KMS-11 (cell line): Measurements from ENCODE around the gene TLX1.

Experiments used
- H2AFZ ChIP-seq: fragments of 200-600 bp; sonication (generic); 2 replicates; pipeline ENCODE4 v1.6.1; 2016; ENCODE audit warnings: antibody characterized with exemption, mixed run types, low read depth
- H3K27ac ChIP-seq: fragments of 200-600 bp; sonication (generic); 2 replicates; pipeline ENCODE4 v1.6.1; 2016; ENCODE audit warnings: mild to moderate bottlenecking, mixed run types
- H3K27me3 ChIP-seq: fragments of 200-600 bp; sonication (generic); 2 replicates; pipeline ENCODE4 v1.6.1; 2017; ENCODE audit warnings: mild to moderate bottlenecking, low read depth, mixed run types, moderate library complexity; ENCODE audit not compliant: insufficient read depth
- H3K36me3 ChIP-seq: fragments of 200-600 bp; sonication (generic); 2 replicates; pipeline ENCODE4 v1.6.1; 2017; ENCODE audit warnings: mild to moderate bottlenecking, mixed run types; ENCODE audit not compliant: insufficient read depth
- H3K4me1 ChIP-seq: fragments of 200-600 bp; sonication (generic); 2 replicates; pipeline ENCODE4 v1.6.1; 2016; ENCODE audit warnings: mild to moderate bottlenecking, low read depth, mixed run types; ENCODE audit not compliant: poor library complexity, severe bottlenecking
- H3K4me2 ChIP-seq: fragments of 200-600 bp; sonication (generic); 2 replicates; pipeline ENCODE4 v1.7.0; 2016; ENCODE audit warnings: mild to moderate bottlenecking, mixed run types
- H3K4me3 ChIP-seq: fragments of 200-600 bp; sonication (generic); IDR thresholded peaks from 2 replicates; pipeline ENCODE4 v1.6.1; 2017; ENCODE audit warnings: low read depth, low read length, mixed read lengths; ENCODE audit not compliant: insufficient read depth
- H3K79me2 ChIP-seq: fragments of 200-600 bp; sonication (generic); 2 replicates; pipeline ENCODE4 v1.6.1; 2016; ENCODE audit warnings: low read depth, mixed run types; ENCODE audit not compliant: insufficient read depth
- H3K9ac ChIP-seq: fragments of 200-600 bp; sonication (generic); 2 replicates; pipeline ENCODE4 v1.6.1; 2016; ENCODE audit warnings: mild to moderate bottlenecking, mixed run types
- H4K20me1 ChIP-seq: fragments of 200-600 bp; sonication (generic); 2 replicates; pipeline ENCODE4 v1.6.1; 2016; ENCODE audit warnings: mild to moderate bottlenecking, mixed run types; ENCODE audit not compliant: insufficient read depth
- TF ChIP-seq, protein P1 (sequence below): fragments of 200-600 bp; sonication (generic); conservative IDR thresholded peaks from 2 replicates; pipeline ENCODE4 v1.6.1; 2017; ENCODE audit warnings: low read depth, mild to moderate bottlenecking, antibody characterized with exemption, low read length, moderate library complexity, mixed read lengths

TLX1 gene

DNA sequence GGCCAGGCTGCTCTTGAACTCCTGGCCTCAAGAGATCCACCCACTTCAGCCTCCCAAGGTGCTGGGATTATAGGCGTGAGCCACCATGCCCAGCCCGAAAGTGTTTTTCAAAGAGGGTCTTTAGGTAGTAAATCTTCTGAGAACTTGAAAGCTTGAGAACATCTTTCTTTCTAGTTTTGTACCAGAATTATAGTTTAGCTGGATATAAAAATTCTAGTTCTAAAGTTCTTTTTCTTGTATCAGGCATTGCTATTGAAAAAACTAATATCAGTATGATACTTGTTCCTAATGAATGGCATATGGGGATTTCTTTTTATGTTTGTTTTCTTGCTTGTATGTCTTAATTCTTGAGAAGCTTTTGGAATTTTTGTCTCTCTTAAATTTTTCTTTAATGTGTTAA, 43.2 kb downstream of the TLX1 start:
- Histone ChIP-seq H3K36me3 (no peaks in the 10 kb centered on the region), H3K4me3 (no peak overlapping the region), H3K27ac (no peak overlapping the region), H4K20me1 (no peaks in the 10 kb centered on the region), H3K79me2 (no peaks in the 10 kb centered on the region), H3K4me2 (no peak overlapping the region), H3K9ac (no peak overlapping the region), H3K4me1 (no peaks in the 10 kb centered on the region), H2AFZ (no peak overlapping the region), H3K27me3 (no peaks in the 10 kb centered on the region)
- TF ChIP-seq, protein P1, sequence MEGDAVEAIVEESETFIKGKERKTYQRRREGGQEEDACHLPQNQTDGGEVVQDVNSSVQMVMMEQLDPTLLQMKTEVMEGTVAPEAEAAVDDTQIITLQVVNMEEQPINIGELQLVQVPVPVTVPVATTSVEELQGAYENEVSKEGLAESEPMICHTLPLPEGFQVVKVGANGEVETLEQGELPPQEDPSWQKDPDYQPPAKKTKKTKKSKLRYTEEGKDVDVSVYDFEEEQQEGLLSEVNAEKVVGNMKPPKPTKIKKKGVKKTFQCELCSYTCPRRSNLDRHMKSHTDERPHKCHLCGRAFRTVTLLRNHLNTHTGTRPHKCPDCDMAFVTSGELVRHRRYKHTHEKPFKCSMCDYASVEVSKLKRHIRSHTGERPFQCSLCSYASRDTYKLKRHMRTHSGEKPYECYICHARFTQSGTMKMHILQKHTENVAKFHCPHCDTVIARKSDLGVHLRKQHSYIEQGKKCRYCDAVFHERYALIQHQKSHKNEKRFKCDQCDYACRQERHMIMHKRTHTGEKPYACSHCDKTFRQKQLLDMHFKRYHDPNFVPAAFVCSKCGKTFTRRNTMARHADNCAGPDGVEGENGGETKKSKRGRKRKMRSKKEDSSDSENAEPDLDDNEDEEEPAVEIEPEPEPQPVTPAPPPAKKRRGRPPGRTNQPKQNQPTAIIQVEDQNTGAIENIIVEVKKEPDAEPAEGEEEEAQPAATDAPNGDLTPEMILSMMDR: no peak

DNA sequence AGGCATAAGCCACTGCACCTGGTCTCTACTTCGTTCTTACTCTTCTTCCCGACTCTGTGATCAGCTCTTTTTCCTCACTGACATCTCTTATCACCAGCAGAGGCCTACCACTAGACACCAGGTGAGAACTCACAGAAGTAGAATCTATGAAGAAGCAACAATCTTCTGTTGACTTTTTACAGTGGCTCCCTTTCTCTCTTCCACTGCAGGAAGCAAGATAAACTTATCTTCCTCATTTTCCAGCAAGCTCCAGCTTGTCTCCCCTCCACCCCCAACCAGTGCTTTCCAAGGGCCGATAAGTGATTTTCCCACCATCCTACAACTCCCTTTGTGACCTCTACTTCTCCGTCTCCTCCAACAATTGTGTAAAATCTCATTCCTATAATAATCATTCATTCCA, 45.5 kb downstream of the TLX1 start:
- Histone ChIP-seq H3K9ac (no peak overlapping the region), H4K20me1 (no peaks in the 10 kb centered on the region), H2AFZ (no peak overlapping the region), H3K4me1 (no peaks in the 10 kb centered on the region), H3K4me2 (no peak overlapping the region), H3K4me3 (no peak overlapping the region), H3K79me2 (no peaks in the 10 kb centered on the region), H3K27me3 (no peaks in the 10 kb centered on the region), H3K36me3 (no peaks in the 10 kb centered on the region), H3K27ac (no peak overlapping the region)
- TF ChIP-seq, protein P1: no peak

DNA sequence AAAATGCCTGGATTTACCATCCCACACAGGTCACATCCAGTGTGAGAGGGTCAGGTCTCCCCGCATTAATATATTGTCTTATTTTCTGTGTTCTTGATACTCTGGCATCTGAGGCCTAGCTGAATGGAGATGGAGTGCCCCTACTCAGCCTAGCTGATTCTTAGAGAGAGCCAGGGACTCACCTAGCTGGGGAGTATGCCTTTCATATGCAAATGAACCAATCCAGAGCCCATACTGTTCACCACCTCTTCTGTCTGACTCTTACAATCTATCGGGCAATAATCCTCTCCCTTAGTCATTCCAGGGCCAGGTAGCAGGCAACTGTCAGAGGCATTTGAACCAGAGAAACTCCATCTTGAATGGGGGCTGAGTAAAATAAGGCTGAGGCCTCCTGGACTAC, 51.8 kb downstream of the TLX1 start:
- no peaks in the 10 kb centered on the region for H3K36me3 ChIP-seq
- TF ChIP-seq, protein P1: no peak
- H4K20me1 ChIP-seq: no peaks in the 10 kb centered on the region
- H3K9ac ChIP-seq: no peak overlapping the region
- H3K4me1 ChIP-seq: no peaks in the 10 kb centered on the region
- H2AFZ ChIP-seq: no peak overlapping the region
- H3K4me2 ChIP-seq: no peak overlapping the region
- H3K27me3 ChIP-seq: no peaks in the 10 kb centered on the region
- H3K4me3 ChIP-seq: no peak overlapping the region
- no peak overlapping the region for H3K27ac ChIP-seq
- H3K79me2 ChIP-seq: no peaks in the 10 kb centered on the region

DNA sequence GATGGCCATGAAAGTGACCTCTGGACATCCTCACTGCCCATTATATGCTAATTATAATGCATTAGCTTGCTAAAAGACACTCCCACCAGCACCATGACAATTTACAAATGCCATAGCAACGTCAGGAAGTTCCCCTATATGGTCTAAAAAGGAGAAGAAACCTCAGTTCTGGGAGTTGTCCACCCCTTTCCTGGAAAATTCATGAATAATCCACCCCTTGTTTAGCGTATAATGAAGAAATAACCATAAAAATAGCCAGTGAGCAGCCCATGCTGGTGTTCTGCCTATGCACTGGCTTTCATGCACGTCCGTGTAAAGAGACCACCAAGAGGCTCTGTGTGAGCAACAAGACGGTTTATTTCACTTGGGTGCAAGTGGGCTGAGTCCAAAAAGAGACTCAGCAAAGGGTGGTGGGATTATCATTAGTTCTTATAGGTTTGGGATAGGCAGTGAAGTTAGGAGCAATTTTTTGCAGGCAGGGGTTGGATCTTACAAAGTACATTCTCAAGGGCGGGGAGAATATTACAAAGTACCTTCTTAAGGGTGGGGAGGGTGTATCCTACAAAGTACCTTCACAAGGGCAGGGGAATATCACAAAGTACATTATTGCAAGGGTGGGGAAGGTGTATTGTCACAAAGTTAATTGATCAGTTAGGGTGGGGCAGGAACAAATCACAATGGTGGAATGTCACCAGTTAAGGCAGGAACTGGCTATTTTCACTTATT, 52.5 kb downstream of the TLX1 start:
- no peaks in the 10 kb centered on the region for H3K36me3 ChIP-seq
- no peaks in the 10 kb centered on the region for H3K79me2 ChIP-seq
- no peaks in the 10 kb centered on the region for H3K4me1 ChIP-seq
- TF ChIP-seq, protein P1: no peak
- no peaks in the 10 kb centered on the region for H3K27me3 ChIP-seq
- H2AFZ ChIP-seq: no peak overlapping the region
- no peak overlapping the region for H3K4me3 ChIP-seq
- H3K27ac ChIP-seq: no peak overlapping the region
- H3K9ac ChIP-seq: no peak overlapping the region
- H4K20me1 ChIP-seq: no peaks in the 10 kb centered on the region
- H3K4me2 ChIP-seq: no peak overlapping the region
